ENCODE measurements around the gene R3HDM4.

R3HDM4 gene

GRCh38 chr19:947090-947706 is 34.2 kb upstream of the R3HDM4 start:
- DNase-seq (ENCODE audit: low spot score), result no peak

- no peak for DNase-seq (ENCODE audit: low spot score)
Observed at GRCh38 chr19:945401-946252, 32.6 kb upstream of the R3HDM4 start.

GRCh38 chr19:944663-945241 is 31.7 kb upstream of the R3HDM4 start:
- no peak for DNase-seq (ENCODE audit: low spot score)

GRCh38 chr19:944171-944567 is 31.1 kb upstream of the R3HDM4 start:
- DNase-seq (ENCODE audit: low spot score), result no peak

GRCh38 chr19:943551-944170 is 30.6 kb upstream of the R3HDM4 start:
- no peak for DNase-seq (ENCODE audit: low spot score)

- DNase-seq (ENCODE audit: low spot score), result no peak
Observed at GRCh38 chr19:942133-942645, 29.2 kb upstream of the R3HDM4 start.

GRCh38 chr19:941292-942132 is 28.5 kb upstream of the R3HDM4 start:
- no peak for DNase-seq (ENCODE audit: low spot score)

GRCh38 chr19:940591-941291 is 27.7 kb upstream of the R3HDM4 start:
- DNase-seq (ENCODE audit: low spot score), result peak; percentile 54

- DNase-seq (ENCODE audit: low spot score), result no peak
Observed at GRCh38 chr19:939922-940321, 26.9 kb upstream of the R3HDM4 start.

- DNase-seq (ENCODE audit: low spot score), result no peak
Observed at GRCh38 chr19:939439-939838, 26.4 kb upstream of the R3HDM4 start.

GRCh38 chr19:938233-938923 is 25.4 kb upstream of the R3HDM4 start:
- DNase-seq (ENCODE audit: low spot score), result no peak

GRCh38 chr19:937259-937694 is 24.3 kb upstream of the R3HDM4 start:
- no peak for DNase-seq (ENCODE audit: low spot score)

- DNase-seq (ENCODE audit: low spot score), result no peak
Observed at GRCh38 chr19:936175-936546, 23.1 kb upstream of the R3HDM4 start.

GRCh38 chr19:934865-935479 is 22.0 kb upstream of the R3HDM4 start:
- DNase-seq (ENCODE audit: low spot score), result no peak

- no peak for DNase-seq (ENCODE audit: low spot score)
Observed at GRCh38 chr19:934197-934840, 21.3 kb upstream of the R3HDM4 start.

GRCh38 chr19:933553-933882 is 20.5 kb upstream of the R3HDM4 start:
- no peak for DNase-seq (ENCODE audit: low spot score)

GRCh38 chr19:932648-933552 is 19.9 kb upstream of the R3HDM4 start:
- no peak for DNase-seq (ENCODE audit: low spot score)

GRCh38 chr19:931860-932647 is 19.0 kb upstream of the R3HDM4 start:
- no peak for DNase-seq (ENCODE audit: low spot score)

Data from RKO (cell line).